Myocyte (in vitro differentiated cells): ENCODE results near the gene LPAR2. TPM values are rescaled to one million over a fixed set of nuclear protein-coding genes. Genes with fewer than 3 reads are reported as not detected.
"Not testable (repeated sequence)": the region's sequence is repeated elsewhere in the genome, so short reads cannot be mapped to it uniquely, and the experiment has no call there.

ENCODE experiments used
- DNase-seq: peaks from one replicate; pipeline ENCODE4 v3.0.0-alpha.2; 2012; ENCODE audit warnings: low read depth
- polyA plus RNA-seq: library from polyadenylated mRNA; unstranded; fragments of >200 nt; gene quantifications from one replicate; pipeline ENCODE4 v1.2.1, GENCODE V29; 2012; ENCODE audit warnings: missing spikeins
- total RNA-seq: library from RNA; depleted of rRNA; stranded (reverse); fragments of >200 nt; gene quantifications from 2 replicates; pipeline ENCODE4 v1.2.3, GENCODE V29; 2014

Gene LPAR2
- 3.1 and 3.7 TPM in 2 replicates for total RNA-seq
- polyA plus RNA-seq: 12.0 TPM

GRCh38 chr19:19627621-19628500 lies at the start of gene LPAR2:
Gene LPAR2, minus strand, starts transcription at chr19:19628220. Its CDS starts 945 bp downstream, at chr19:19627275.
- no peak for DNase-seq

DNA sequence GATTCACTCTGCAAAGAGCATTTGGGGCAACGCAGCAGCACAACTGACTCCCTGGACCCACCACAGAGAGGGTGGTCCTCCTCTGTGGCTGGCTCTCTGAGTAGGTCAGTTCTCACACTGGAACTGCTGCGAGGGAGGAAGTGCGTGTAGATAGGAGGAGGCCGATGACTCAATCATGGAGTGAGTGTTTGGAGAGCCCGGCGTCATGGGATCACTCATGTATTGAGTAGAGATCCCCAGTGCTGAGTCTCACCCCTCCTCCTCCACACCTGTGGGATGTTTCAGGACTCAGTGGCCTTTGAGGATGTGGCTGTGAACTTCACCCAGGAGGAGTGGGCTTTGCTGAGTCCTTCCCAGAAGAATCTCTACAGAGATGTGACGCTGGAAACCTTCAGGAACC lies 49.6 kb upstream of the LPAR2 start:
- no peak for DNase-seq

- no peak for DNase-seq
Observed at GRCh38 chr19:19674315-19674714, 46.3 kb upstream of the LPAR2 start.

- DNase-seq: no peak
Observed at GRCh38 chr19:19672816-19673215, 44.8 kb upstream of the LPAR2 start.

DNA sequence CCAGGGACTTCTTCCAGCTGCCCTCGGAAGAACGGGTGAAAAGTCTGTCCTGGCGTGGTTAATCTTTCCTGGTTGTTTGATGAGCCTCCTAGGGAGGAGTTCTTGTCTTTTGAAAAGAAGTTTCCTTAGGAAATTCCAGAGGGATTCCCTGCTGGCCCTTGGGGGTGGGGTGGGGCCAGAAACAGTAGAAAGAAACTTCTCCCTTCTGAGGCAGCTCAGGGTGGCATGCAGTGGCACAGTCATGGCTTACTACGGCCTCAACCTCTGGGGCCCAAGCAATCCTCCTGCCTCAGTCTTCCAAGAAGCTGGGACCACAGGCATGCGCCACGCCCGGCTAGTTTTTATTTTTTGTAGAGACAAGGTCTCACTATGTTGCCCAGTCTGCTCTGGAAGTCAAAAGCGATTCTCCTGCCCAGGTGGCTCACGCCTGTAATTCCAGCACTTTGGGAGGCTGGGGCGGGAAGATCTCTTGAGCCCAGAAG lies 42.1 kb upstream of the LPAR2 start:
- DNase-seq: no peak

DNA sequence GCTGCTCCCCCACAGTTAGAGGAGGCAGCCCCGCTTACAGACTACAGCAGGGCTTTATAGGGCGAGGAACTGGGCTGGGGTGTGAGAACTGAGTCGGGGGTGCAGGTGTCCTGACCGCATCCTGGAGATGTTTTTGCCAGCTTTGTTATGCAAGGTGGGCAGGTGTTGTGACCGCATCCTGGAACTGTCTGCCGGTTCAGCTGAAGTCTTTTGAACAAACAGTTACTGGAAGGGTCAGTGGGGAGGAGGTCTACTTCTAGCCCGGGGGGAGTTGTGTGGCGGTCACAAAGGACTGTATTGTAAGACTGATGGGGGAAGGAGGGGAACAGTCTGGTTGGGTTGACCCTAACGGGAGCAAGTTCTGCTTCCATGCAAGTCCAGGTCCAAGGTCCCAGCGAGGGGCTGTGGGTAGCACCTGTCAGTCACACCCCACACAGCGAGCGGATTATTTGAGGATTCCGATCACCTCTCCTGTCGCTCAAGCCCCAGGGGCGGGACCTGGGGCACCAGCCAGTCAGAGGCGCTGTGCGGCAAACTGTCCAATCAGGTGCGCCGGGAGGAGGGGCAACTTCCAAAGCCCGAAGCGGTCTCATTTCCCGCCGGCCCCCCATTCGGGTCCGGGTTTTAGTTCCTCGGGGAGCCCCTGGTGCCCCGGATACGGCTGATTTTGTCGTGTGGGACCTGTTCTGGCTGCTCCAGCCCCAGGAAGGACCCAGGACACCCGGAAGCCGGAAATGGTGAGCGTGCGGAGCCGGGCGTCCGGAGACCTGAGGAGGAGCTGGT lies 40.4 kb upstream of the LPAR2 start, which contains the start of gene ZNF101:
TSS of gene ZNF101 (plus strand) at position 610 of the 783 bp plus-strand sequence. CDS start at position 735, 125 bp downstream.
- peak; percentile 93 for DNase-seq

GRCh38 chr19:19665420-19665948 lies 37.5 kb upstream of the LPAR2 start:
- not testable (repeated sequence) for DNase-seq

GRCh38 chr19:19663256-19664120 lies 35.5 kb upstream of the LPAR2 start, which contains the start of gene ATP13A1:
Gene ATP13A1, minus strand, starts transcription at chr19:19663676. Its CDS starts 10 bp downstream, at chr19:19663666.
- peak; percentile 99 for DNase-seq

DNA sequence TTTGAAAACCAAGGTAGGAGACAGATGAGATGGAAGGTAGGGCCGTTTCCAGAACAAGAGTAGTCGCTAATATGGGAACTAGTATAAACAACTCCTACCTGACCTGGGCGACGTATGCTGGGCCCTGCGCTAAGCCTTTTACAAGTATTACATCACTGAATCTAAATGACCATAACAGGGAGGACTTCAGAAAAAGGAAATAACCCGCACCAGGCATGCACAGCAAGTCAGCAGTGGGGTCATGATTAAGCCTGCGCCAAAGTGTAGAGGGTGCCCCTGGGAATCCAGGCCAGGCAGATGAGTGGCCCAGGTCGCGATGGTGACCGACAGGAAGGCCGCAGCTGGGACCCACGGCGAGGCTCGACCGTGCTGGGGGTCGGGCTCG lies 34.8 kb upstream of the LPAR2 start:
- DNase-seq: no peak

DNA sequence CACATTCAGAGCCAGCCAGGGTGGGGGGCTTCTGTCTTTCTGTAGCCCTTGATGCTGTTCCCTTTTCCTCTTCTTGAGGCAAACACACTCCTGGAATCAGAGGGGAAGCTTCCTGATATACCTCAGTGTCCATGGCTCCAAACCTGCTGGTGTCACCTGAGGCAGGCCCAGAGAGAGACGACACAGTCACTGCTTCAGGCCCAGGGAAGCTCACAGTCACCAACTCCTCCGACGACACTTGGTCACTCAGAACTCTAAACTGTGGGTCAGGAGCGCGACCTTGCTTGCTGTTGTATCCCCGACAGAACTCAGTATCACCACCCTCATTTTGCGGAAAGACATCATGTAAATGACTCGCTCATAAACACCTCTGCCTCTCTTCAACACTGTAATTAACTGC lies 34.3 kb upstream of the LPAR2 start:
- DNase-seq: no peak

DNA sequence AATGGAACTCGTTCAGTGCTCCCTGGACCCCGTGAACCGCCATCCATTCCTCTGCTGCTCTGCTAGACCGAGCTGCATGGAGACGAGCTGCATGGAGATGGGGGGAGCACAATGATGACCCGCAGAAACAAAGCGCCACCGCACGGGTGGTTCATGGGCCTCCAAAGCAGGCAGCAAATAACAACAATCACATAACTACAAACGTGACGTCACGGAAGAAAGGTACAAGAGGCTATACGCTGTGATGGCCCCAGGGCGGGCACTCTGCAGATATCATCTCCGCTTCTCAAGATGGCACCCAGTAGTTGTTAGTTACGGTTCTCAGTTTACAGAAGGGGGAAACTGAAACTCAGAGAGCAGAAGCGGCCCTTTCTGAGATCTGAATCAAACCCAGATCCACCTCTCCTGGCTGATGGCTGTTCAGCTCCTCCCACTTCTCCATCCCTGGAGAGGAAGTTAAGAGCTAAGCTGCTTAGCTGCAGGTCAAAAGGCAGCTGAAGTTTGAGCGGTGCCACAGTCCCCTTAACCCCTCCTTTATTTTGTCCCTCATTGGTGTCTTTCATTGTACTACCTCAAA lies 33.7 kb upstream of the LPAR2 start:
- DNase-seq: no peak

GRCh38 chr19:19661141-19661674 lies 33.2 kb upstream of the LPAR2 start:
- DNase-seq: no peak

DNA sequence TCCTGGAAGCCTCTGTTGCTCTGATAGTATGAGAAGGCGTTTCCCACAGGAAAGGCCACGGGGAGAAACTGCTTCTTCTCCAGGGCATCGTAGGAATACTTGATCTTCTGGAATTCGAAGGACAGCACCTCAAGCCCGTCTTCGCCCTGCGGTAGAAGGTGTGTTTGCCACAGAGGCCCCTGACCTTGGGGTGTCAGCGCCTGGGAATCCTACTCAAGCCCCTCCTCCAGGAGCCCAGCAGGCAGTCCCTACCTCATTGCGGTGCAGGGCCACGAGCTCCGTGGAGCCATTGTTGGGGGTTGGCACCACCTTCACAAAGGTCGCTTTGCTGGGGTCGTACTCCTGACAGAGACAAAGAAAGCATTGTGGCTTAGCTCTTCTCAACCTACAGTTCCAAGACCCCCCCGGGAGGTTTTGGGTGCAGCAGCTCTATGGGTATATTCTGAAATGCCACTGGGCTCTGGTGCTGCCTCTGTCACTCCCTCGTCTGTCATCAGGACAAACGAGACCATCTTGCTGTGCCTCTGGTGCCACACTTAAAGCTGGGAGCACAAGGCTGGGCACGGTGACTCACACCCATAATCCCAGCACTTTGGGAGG lies 31.7 kb upstream of the LPAR2 start:
- no peak for DNase-seq

DNA sequence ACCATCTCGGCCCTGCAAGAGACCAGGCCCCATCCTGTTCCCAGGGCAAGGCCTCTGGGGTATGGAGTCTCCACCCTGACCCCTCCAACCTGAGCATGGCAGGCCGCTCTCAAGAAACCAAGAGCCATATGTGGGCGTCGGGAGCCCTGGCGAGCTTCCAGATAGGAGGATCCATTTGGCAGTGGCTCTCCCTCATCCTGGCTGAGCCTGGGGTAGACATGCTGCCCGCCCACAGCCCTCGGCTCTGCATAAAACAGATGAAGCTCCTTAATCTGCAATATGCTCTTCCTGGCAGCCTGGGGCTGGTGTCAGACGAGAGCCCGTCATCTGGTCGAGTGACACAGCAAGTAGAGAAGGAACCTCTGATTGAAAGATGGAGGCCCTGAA lies 29.4 kb upstream of the LPAR2 start:
- DNase-seq: no peak

GRCh38 chr19:19656451-19657396 lies 28.7 kb upstream of the LPAR2 start:
- DNase-seq: no peak

GRCh38 chr19:19655641-19656343 lies 27.8 kb upstream of the LPAR2 start:
- DNase-seq: no peak

GRCh38 chr19:19655051-19655594 lies 27.1 kb upstream of the LPAR2 start:
- no peak for DNase-seq
